Panc1 (cell line): Measurements from ENCODE around the gene RAD50. TPM values are rescaled to one million over a fixed set of nuclear protein-coding genes. Genes with fewer than 3 reads are reported as not detected.

Experiments
- ATAC-seq: fragments of 200-7000 bp; cut with Tn5 transposase; 2 replicates; pipeline ENCODE4 v1.9.1; 2020; ENCODE audit warnings: mild to moderate bottlenecking, moderate library complexity
- BruUV-seq: library from RNA; stranded (reverse); fragments of 400-500 nt; replicated peaks from 2 replicates; lab custom pipeline; 2021; lab: Mats Ljungman, UMichigan
- CTCF ChIA-PET: fragments of 300-600 bp; sonication (Branson Sonifier 250); formaldehyde crosslinking; loops from one replicate; lab custom pipeline; 2022; ENCODE audit warnings: antibody characterized with exemption; lab: Charles Lee
- POLR2A ChIA-PET: fragments of 300-600 bp; sonication (Branson Sonifier 250); formaldehyde crosslinking; loops from one replicate; lab custom pipeline; 2022; ENCODE audit warnings: antibody characterized with exemption; lab: Charles Lee
- DNase-seq: peaks from one replicate; pipeline ENCODE4 v3.0.0-alpha.2; 2010; ENCODE audit warnings: low read depth, low spot score
- H3K27ac ChIP-seq: 2 replicates; pipeline ENCODE4 v1.5.1; 2011; ENCODE audit warnings: mild to moderate bottlenecking, low read length, inconsistent platforms
- H3K27me3 ChIP-seq: fragments of 200-500 bp; sonication (Bioruptor generic); 2 replicates; pipeline ENCODE4 v1.6.0; 2014; ENCODE audit warnings: low read length, inconsistent platforms; ENCODE audit not compliant: control insufficient read depth, insufficient read depth
- H3K36me3 ChIP-seq: fragments of 200-500 bp; sonication (Bioruptor generic); 2 replicates; pipeline ENCODE4 v1.5.1; 2014; ENCODE audit warnings: inconsistent platforms, mild to moderate bottlenecking, low read length, moderate library complexity; ENCODE audit not compliant: control insufficient read depth, insufficient read depth
- H3K4me1 ChIP-seq: 2 replicates; pipeline ENCODE4 v1.5.1; 2011; ENCODE audit warnings: inconsistent platforms, mild to moderate bottlenecking, low read length, moderate library complexity; ENCODE audit not compliant: control insufficient read depth, insufficient read depth
- H3K4me3 ChIP-seq, 2 experiments: 2 replicates each; pipeline ENCODE4 v1.5.1; 2011 to 2012; ENCODE audit warnings: low read depth in 2 of 2, low read length in 2 of 2, mild to moderate bottlenecking in 2 of 2, inconsistent platforms in 1 of 2, moderate library complexity in 1 of 2
- H3K9me3 ChIP-seq: fragments of 200-500 bp; sonication (Bioruptor generic); 2 replicates; pipeline ENCODE4 v1.5.1; 2014; ENCODE audit warnings: low read depth, mild to moderate bottlenecking, inconsistent platforms, low read length, moderate library complexity; ENCODE audit not compliant: control insufficient read depth, insufficient read depth
- POLR2AphosphoS5 ChIP-seq: IDR thresholded peaks from 2 replicates; pipeline ENCODE4 v1.6.1; 2012; ENCODE audit warnings: mild to moderate bottlenecking, low read depth, low read length, moderate library complexity
- SIN3A ChIP-seq: IDR thresholded peaks from 2 replicates; pipeline ENCODE4 v1.6.1; 2012; ENCODE audit warnings: low read depth, mild to moderate bottlenecking, low read length, moderate library complexity, borderline replicate concordance; ENCODE audit not compliant: insufficient read depth
- TCF7L2 ChIP-seq: IDR thresholded peaks from 2 replicates; pipeline ENCODE4 v1.6.1; 2011; ENCODE audit warnings: mild to moderate bottlenecking, low read depth, low read length, inconsistent platforms
- in situ Hi-C: cut with HindIII; loops from 2 replicates; pipeline ENCODE4 v1.10.0; 2016; ENCODE audit warnings: low sequenced_read_pairs, low pct_unique_long_range_greater_than_20kb
- intact Hi-C: fragments of 100-400 bp; cut with micrococcal nuclease; formaldehyde crosslinking; loops from one replicate; pipeline ENCODE4 v1.10.0; 2022; ENCODE audit not compliant: unreplicated experiment
- total RNA-seq: library from RNA; stranded (reverse); gene quantifications from one replicate; pipeline ENCODE4 v1.2.1, GENCODE V29; 2021; ENCODE audit not compliant: unreplicated experiment
- TF ChIP-seq, protein P1 (sequence below): fragments of 450-650 bp; IDR thresholded peaks from 2 replicates; pipeline ENCODE4 v1.5.1; 2017; ENCODE audit warnings: mild to moderate bottlenecking
- TF ChIP-seq, protein P2 (sequence below), 2 experiments: IDR thresholded peaks; 2 replicates each; pipeline ENCODE4 v1.6.1; 2011 to 2012; ENCODE audit warnings: low read depth in 2 of 2, control low read depth in 1 of 2, low read length in 1 of 2, mild to moderate bottlenecking in 1 of 2, moderate library complexity in 1 of 2; ENCODE audit not compliant: insufficient read depth in 1 of 2

RAD50 gene
- total RNA-seq, 1 experiment from 2014 or later: 77.6 TPM

DNA sequence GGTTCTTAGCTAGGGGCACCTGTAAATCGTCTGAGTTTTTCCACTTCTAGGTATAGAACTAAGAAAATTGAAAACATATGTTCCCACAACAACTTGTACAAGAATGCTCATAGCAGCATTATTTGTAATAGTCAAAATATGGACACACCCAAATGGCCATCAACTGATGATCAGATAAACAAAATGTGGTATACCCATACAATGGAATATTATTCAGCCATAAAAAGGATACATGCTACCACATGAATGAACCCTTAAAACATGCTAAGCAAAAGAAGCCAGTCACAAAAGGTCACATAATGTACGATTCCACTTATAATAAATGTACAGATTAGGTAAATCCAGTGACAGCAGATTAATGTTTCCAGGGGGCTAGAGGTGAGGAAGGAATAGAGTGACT, 55.2 kb downstream of the RAD50 start:
- DNase-seq: no peak
- Histone ChIP-seq H3K4me3 (no peak overlapping the region), H3K36me3 (peaks cover 39% of the 10 kb centered on the region), H3K27me3 (no peaks in the 10 kb centered on the region), H3K27ac (no peak overlapping the region), H3K4me1 (no peaks in the 10 kb centered on the region), H3K9me3 (no peaks in the 10 kb centered on the region)
- ChIA-PET POLR2A (no interaction called here), CTCF (no interaction called here)
- no peak for TF ChIP-seq TCF7L2
- TF ChIP-seq POLR2AphosphoS5: no peak
- TF ChIP-seq, protein P1, sequence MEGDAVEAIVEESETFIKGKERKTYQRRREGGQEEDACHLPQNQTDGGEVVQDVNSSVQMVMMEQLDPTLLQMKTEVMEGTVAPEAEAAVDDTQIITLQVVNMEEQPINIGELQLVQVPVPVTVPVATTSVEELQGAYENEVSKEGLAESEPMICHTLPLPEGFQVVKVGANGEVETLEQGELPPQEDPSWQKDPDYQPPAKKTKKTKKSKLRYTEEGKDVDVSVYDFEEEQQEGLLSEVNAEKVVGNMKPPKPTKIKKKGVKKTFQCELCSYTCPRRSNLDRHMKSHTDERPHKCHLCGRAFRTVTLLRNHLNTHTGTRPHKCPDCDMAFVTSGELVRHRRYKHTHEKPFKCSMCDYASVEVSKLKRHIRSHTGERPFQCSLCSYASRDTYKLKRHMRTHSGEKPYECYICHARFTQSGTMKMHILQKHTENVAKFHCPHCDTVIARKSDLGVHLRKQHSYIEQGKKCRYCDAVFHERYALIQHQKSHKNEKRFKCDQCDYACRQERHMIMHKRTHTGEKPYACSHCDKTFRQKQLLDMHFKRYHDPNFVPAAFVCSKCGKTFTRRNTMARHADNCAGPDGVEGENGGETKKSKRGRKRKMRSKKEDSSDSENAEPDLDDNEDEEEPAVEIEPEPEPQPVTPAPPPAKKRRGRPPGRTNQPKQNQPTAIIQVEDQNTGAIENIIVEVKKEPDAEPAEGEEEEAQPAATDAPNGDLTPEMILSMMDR: no peak
- no peak for TF ChIP-seq SIN3A
- TF ChIP-seq, protein P2, sequence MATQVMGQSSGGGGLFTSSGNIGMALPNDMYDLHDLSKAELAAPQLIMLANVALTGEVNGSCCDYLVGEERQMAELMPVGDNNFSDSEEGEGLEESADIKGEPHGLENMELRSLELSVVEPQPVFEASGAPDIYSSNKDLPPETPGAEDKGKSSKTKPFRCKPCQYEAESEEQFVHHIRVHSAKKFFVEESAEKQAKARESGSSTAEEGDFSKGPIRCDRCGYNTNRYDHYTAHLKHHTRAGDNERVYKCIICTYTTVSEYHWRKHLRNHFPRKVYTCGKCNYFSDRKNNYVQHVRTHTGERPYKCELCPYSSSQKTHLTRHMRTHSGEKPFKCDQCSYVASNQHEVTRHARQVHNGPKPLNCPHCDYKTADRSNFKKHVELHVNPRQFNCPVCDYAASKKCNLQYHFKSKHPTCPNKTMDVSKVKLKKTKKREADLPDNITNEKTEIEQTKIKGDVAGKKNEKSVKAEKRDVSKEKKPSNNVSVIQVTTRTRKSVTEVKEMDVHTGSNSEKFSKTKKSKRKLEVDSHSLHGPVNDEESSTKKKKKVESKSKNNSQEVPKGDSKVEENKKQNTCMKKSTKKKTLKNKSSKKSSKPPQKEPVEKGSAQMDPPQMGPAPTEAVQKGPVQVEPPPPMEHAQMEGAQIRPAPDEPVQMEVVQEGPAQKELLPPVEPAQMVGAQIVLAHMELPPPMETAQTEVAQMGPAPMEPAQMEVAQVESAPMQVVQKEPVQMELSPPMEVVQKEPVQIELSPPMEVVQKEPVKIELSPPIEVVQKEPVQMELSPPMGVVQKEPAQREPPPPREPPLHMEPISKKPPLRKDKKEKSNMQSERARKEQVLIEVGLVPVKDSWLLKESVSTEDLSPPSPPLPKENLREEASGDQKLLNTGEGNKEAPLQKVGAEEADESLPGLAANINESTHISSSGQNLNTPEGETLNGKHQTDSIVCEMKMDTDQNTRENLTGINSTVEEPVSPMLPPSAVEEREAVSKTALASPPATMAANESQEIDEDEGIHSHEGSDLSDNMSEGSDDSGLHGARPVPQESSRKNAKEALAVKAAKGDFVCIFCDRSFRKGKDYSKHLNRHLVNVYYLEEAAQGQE (IDR thresholded peaks at IDR 0.05; ENCODE audit: insufficient read depth in 1 of 2, low read depth in 2 of 2, low read length in 1 of 2): no peak
- ATAC-seq: no peak
- intact Hi-C loops: no loop called here
- BruUV-seq: no TSS peak
- in situ Hi-C loops: no loop called here

DNA sequence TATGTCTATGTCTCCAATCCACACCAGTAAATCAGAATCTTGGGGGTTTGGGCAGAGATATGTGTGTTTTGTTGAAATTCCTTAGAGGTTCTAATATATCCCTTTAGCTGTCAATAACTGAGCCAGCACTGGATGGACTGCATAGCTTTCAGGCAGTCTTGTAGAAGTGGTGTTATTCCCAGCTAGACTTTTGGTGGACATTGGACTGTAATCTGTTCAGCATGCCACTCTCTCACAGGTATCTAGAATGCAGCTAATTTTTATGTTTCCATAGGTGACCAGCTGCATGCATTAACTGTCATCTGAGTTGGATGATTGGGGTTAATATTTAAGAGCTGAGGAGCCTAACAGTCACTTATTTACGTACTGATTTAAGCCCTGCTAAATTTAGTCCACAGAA, 56.1 kb downstream of the RAD50 start:
- CTCF ChIA-PET: no interaction called here
- ATAC-seq (no peak), DNase-seq (no peak)
- Histone ChIP-seq H3K27me3 (no peaks in the 10 kb centered on the region), H3K4me3 (no peak overlapping the region), H3K36me3 (peaks cover 43% of the 10 kb centered on the region), H3K27ac (no peak overlapping the region), H3K4me1 (no peaks in the 10 kb centered on the region), H3K9me3 (no peaks in the 10 kb centered on the region)
- no peak for TF ChIP-seq TCF7L2
- TF ChIP-seq, protein P2 (IDR thresholded peaks at IDR 0.05; ENCODE audit: insufficient read depth in 1 of 2, low read depth in 2 of 2, low read length in 1 of 2): no peak
- POLR2A ChIA-PET: no interaction called here
- in situ Hi-C loops: no loop called here
- BruUV-seq: no TSS peak
- intact Hi-C loops: no loop called here
